GM18873 (cell line): ENCODE results near the gene EXOSC6.
A peak's percentile ranks its signal among the peaks of the same experiment; 100 is the strongest.
"Not testable (repeated sequence)": the region's sequence is repeated elsewhere in the genome, so short reads cannot be mapped to it uniquely, and the experiment has no call there.

Experiments
- ATAC-seq: cut with Tn5 transposase; IDR thresholded peaks from one replicate; pipeline ENCODE4 v1.9.1; 2021; ENCODE audit warnings: mild to moderate bottlenecking, moderate library complexity, moderate number of reproducible peaks; ENCODE audit not compliant: unreplicated experiment, low FRiP score

EXOSC6 gene

GRCh38 chr16:70251629-70252354 is at the start of gene EXOSC6:
Gene EXOSC6 (minus strand): TSS chr16:70251940. CDS start chr16:70251900, 40 bp downstream.
- peak; percentile 83 for ATAC-seq

- ATAC-seq: no peak
Measured at GRCh38 chr16:70301121-70301520, 49.4 kb upstream of the EXOSC6 start.

GRCh38 chr16:70298988-70299938 is 47.5 kb upstream of the EXOSC6 start, which contains the start of gene DDX19B:
Gene DDX19B (plus strand): TSS chr16:70299186. CDS start chr16:70299298, 112 bp downstream.
- ATAC-seq: no peak

GRCh38 chr16:70295634-70296033 is 43.9 kb upstream of the EXOSC6 start:
- no peak for ATAC-seq

GRCh38 chr16:70294385-70295025 is 42.8 kb upstream of the EXOSC6 start:
- ATAC-seq: no peak

GRCh38 chr16:70292148-70292547 is 40.4 kb upstream of the EXOSC6 start:
- ATAC-seq: not testable (repeated sequence)

- no peak for ATAC-seq
Measured at GRCh38 chr16:70290949-70291519, 39.3 kb upstream of the EXOSC6 start.

GRCh38 chr16:70289229-70290094 is 37.7 kb upstream of the EXOSC6 start, which contains the start of gene AARS1:
Gene AARS1 (minus strand): TSS chr16:70289506. CDS start chr16:70282763, 6,743 bp downstream.
- peak; percentile 98 for ATAC-seq

GRCh38 chr16:70287304-70287971 is 35.7 kb upstream of the EXOSC6 start:
- not testable (repeated sequence) for ATAC-seq

GRCh38 chr16:70276392-70276791 is 24.7 kb upstream of the EXOSC6 start:
- no peak for ATAC-seq

- no peak for ATAC-seq
Measured at GRCh38 chr16:70271696-70272095, 20.0 kb upstream of the EXOSC6 start.

GRCh38 chr16:70270176-70270575 is 18.4 kb upstream of the EXOSC6 start:
- ATAC-seq: no peak

GRCh38 chr16:70269471-70269870 is 17.7 kb upstream of the EXOSC6 start:
- no peak for ATAC-seq

- not testable (repeated sequence) for ATAC-seq
Measured at GRCh38 chr16:70267922-70268321, 16.2 kb upstream of the EXOSC6 start.

- ATAC-seq: no peak
Measured at GRCh38 chr16:70267516-70267915, 15.8 kb upstream of the EXOSC6 start.

GRCh38 chr16:70259903-70260302 is 8.2 kb upstream of the EXOSC6 start:
- not testable (repeated sequence) for ATAC-seq

- ATAC-seq: no peak
Measured at GRCh38 chr16:70258946-70259345, 7.2 kb upstream of the EXOSC6 start.

GRCh38 chr16:70258065-70258464 is 6.3 kb upstream of the EXOSC6 start:
- ATAC-seq: no peak

GRCh38 chr16:70257391-70257790 is 5.7 kb upstream of the EXOSC6 start:
- no peak for ATAC-seq
